ENCODE data around the gene PTPRM. TPM values are rescaled to one million over a fixed set of nuclear protein-coding genes. Genes with fewer than 3 reads are reported as not detected.

Gene PTPRM
- total RNA-seq, 1 donor from 2014 or later, result 131 TPM

DNA sequence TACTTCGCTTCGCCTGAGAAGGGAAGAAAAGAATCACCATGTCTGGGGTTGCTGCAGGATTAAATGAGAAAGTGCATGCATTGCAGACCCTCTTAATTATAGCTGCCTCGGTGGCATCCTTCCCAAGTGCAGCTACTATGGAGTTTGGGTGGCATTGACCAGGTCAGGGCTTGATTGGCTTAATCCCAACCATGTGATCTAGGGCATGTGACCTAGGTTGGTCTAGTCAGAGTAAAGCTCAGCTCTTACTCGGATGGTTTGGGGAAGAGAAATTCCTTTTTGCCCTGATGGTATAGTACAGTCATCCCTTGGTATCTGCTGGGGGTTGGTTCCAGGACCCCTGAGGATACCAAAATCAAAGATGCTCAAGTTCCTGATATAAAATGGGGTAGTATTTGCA lies 863.9 kb downstream of the PTPRM start:
- DNase-seq (ENCODE audit: low spot score), result no peak
- Mint-ChIP-seq H3K4me1 (ENCODE audit: low read depth) (no peaks in the 10 kb centered on the region), H3K4me3 (ENCODE audit: unreplicated experiment) (no peak overlapping the region), H3K9me3 (ENCODE audit: low read depth) (no peaks in the 10 kb centered on the region), H3K27ac (ENCODE audit: unreplicated experiment) (no peak overlapping the region), H3K27me3 (ENCODE audit: low read depth) (peaks cover 4% of the 10 kb centered on the region), H3K36me3 (ENCODE audit: low read depth) (no peaks in the 10 kb centered on the region)
- TF ChIP-seq, protein P1, sequence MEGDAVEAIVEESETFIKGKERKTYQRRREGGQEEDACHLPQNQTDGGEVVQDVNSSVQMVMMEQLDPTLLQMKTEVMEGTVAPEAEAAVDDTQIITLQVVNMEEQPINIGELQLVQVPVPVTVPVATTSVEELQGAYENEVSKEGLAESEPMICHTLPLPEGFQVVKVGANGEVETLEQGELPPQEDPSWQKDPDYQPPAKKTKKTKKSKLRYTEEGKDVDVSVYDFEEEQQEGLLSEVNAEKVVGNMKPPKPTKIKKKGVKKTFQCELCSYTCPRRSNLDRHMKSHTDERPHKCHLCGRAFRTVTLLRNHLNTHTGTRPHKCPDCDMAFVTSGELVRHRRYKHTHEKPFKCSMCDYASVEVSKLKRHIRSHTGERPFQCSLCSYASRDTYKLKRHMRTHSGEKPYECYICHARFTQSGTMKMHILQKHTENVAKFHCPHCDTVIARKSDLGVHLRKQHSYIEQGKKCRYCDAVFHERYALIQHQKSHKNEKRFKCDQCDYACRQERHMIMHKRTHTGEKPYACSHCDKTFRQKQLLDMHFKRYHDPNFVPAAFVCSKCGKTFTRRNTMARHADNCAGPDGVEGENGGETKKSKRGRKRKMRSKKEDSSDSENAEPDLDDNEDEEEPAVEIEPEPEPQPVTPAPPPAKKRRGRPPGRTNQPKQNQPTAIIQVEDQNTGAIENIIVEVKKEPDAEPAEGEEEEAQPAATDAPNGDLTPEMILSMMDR (IDR thresholded peaks at IDR 0.05), result no peak

DNA sequence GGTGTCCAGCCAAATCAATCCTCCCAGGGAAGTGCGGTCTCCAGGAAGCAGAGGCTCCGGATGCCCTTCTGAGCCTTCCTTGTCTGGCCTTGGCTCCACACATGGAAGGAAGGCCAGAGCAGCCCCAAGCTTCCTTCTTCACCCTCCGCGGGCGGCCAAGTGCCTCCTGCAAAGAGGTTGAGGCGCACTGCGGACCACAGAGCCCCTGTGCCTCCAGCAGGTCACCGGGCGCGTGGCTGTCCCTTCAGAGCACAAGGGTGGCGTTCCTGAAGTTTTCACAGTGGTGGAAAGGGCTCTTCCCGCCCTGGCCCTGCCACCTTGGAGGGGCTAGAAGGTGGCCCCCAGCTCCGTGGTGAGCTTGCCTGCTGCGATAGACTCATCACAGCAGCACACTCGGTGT lies 866.2 kb downstream of the PTPRM start:
- Mint-ChIP-seq H3K4me3 (ENCODE audit: unreplicated experiment) (no peak overlapping the region), H3K9me3 (ENCODE audit: low read depth) (no peaks in the 10 kb centered on the region), H3K27me3 (ENCODE audit: low read depth) (peaks cover 4% of the 10 kb centered on the region), H3K36me3 (ENCODE audit: low read depth) (no peaks in the 10 kb centered on the region), H3K27ac (ENCODE audit: unreplicated experiment) (no peak overlapping the region), H3K4me1 (ENCODE audit: low read depth) (no peaks in the 10 kb centered on the region)
- TF ChIP-seq, protein P1 (IDR thresholded peaks at IDR 0.05), result no peak
- DNase-seq (ENCODE audit: low spot score), result no peak

DNA sequence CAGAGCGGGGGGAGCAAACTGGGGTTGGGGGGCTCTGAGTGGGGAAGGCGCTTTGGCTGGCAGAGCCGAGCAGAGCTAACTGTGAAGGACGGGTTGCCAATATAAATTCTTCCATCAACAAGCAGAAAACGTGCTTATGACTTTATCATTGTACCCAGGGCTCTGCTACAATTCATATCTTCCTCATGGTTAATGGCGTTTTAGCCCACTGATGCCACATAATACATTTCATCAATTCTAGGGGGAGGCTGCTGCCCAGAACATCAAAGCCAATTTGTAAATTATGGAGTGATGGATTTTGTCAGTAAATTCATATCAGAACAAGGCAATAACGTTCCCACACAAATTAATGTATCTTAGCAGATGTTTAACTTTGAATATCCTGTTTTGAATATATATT lies 866.7 kb downstream of the PTPRM start:
- H3K27ac Mint-ChIP-seq (ENCODE audit: unreplicated experiment), result no peak overlapping the region

DNA sequence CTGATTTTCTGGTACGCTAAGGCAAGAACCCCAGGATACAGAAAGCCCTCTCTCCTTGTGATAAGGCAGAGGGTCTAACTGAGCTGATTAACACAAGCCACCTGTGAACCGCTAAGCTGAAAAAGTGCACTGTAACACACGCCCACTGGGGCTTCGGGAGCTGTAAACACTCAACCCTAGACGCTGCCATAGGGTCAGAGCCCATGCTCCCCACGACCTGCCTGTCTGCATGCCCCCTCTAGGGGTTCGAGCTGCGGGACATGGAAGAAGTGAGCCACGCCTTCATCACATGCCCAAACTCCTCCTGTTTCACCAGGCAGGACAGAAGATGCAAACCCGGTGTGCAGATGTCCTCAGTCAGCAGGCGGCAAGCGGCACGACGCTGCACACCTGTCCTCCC lies 868.3 kb downstream of the PTPRM start:
- no peak for DNase-seq (ENCODE audit: low spot score)
- Mint-ChIP-seq H3K36me3 (ENCODE audit: low read depth) (no peaks in the 10 kb centered on the region), H3K4me3 (ENCODE audit: unreplicated experiment) (no peak overlapping the region), H3K4me1 (ENCODE audit: low read depth) (no peaks in the 10 kb centered on the region), H3K27me3 (ENCODE audit: low read depth) (peaks cover 4% of the 10 kb centered on the region), H3K9me3 (ENCODE audit: low read depth) (peaks cover 3% of the 10 kb centered on the region), H3K27ac (ENCODE audit: unreplicated experiment) (no peak overlapping the region)
- TF ChIP-seq, protein P1 (IDR thresholded peaks at IDR 0.05), result no peak

More for the DNA sequence above, 866.7 kb downstream of the PTPRM start:
- Mint-ChIP-seq H3K4me1 (ENCODE audit: low read depth) (no peaks in the 10 kb centered on the region), H3K4me3 (ENCODE audit: unreplicated experiment) (no peak overlapping the region), H3K9me3 (ENCODE audit: low read depth) (no peaks in the 10 kb centered on the region), H3K36me3 (ENCODE audit: low read depth) (no peaks in the 10 kb centered on the region), H3K27me3 (ENCODE audit: low read depth) (peaks cover 4% of the 10 kb centered on the region)
- no peak for DNase-seq (ENCODE audit: low spot score)
- TF ChIP-seq, protein P1 (IDR thresholded peaks at IDR 0.05), result no peak

DNA sequence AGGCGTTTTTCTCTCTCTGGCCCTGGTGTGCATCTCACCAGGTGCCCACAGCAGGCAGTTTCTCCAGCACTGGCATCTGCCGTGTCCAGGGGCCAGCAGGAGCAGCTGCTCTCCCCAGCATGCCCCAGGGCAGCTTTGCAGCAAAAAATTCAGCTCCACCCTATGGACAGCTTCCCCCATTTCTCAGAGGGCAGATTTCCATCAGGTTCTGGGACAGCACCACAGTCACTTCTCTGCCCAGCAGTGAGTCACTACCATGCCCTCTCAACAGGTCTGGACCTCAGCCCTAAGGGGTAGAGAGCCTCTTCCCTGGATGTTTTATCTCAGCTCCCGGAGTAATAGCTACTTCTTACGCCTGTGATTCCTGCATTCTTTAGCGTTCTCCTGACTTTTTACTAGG lies 871.9 kb downstream of the PTPRM start:
- no peak for DNase-seq (ENCODE audit: low spot score)
- H3K9me3 Mint-ChIP-seq (ENCODE audit: low read depth), result peaks cover 8% of the 10 kb centered on the region
- TF ChIP-seq, protein P1 (IDR thresholded peaks at IDR 0.05), result no peak
- no peaks in the 10 kb centered on the region for H3K4me1 Mint-ChIP-seq (ENCODE audit: low read depth)
- peaks cover 3% of the 10 kb centered on the region for H3K27me3 Mint-ChIP-seq (ENCODE audit: low read depth)
- no peak overlapping the region for H3K4me3 Mint-ChIP-seq (ENCODE audit: unreplicated experiment)
- no peak overlapping the region for H3K27ac Mint-ChIP-seq (ENCODE audit: unreplicated experiment)
- peaks cover 3% of the 10 kb centered on the region for H3K36me3 Mint-ChIP-seq (ENCODE audit: low read depth)
